GM21381 (cell line): ENCODE data around the gene KCNH2.

Source experiments
- ATAC-seq: cut with Tn5 transposase; IDR thresholded peaks from one replicate; pipeline ENCODE4 v1.9.1; 2021; ENCODE audit warnings: mild to moderate bottlenecking, moderate library complexity; ENCODE audit not compliant: unreplicated experiment

Gene KCNH2

DNA sequence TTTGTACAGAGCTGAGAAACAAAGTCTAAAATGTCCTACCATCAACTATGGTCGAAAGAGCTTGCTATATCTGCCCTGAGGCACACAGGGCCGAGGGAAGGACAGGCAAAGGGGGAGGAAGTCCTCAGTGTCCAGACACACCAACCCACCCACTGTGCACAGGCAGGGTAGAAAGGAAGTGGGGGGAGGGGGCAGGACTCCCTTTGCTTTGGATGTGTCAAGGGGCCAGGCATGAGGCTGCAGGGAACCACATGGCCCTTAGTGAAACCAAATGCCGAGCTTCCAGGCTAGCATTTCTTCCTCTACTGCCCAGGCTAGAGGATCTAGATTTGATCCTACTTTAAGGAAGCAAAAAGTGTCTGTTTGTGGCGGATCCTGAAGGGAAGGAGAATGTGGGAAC, 28.6 kb downstream of the KCNH2 start:
- no peak for ATAC-seq

DNA sequence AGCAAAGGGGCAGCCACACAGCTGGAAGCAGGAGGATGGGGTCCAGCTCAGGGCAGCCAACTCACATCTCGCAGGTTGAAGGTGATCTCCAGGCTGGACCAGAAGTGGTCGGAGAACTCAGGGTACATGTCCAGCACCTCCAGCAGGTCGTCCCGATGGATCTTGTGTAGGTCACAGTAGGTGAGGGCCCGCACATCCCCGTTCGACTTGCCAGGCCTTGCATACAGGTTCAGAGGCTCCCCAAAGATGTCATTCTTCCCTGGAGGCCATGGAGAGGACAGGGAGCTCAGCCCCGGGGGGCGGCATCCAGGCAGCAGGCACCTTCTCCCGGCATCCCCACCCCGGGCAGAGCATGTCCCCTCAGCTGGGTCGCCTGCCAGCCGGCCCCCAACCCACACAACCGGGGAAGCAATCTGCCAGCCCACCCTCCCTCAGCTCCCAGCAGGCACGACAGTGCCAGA, 29.3 kb downstream of the KCNH2 start:
- ATAC-seq = no peak

DNA sequence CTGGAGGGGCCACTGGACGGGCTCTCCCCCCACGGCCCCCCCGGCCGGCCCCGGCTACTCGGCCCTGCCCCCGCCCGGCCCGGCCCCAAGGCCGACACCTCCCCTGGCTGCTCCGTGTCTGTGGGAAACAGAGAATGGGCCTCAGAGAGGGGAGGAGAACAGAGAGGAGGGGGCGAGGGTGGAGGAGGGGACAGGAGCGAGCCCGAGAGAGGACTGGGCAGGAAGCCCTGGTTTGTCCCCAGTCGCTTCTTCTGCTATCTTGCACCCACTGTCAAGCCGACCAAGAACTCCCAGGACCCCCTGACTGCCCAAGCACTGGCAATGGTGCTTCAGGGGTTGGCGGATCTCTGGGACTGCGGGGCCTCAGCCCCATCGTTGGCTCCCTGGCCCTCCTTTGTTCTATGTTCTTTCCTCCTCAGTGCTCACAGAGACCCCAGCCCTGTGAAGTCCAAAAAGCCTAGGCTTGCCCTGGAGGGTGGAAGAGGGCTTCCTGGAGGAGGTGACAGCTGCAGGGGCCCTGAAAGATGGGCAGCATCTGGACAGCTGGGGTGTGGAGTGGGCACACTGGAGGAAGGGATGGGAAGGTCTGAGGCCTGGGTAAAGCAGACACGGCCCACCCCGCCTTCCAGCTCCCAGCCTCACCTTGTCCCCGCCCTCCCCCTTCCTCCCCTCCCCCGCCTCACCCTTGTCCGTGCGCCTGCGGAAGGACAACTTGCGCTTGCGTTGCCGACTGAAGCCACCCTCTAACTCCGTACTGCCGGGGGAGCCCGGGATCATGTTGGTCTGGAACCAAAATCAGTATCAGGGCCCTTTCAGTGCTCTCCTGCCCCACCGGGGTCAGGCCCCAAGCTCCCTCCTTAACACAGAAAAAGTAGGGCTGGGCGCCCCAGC, 30.1 kb downstream of the KCNH2 start:
- no peak for ATAC-seq

DNA sequence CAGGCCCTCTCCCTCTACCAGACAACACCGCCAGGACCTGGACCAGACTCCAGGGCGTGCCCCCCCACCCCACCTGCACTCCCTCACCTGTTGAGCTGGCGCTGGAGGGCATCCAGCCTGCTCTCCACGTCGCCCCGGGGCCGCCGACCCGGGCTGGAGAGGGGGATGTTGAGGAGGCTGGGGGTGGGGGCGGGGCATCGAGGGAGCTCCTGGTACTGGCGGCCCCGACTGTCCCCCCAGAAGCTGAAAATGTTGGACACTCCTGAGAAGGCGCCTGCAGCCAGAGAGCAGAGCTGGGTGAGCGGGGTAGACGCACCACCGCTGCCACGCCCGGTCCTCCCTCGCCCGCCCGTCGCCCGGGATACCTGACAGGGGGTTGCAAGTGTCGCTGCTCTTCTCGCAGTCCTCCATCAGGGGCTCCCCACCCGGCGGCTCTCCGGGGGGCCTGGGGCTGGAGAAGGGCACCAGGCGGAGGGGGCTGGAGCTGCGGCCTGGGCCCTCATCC, 30.8 kb downstream of the KCNH2 start:
- ATAC-seq = no peak

DNA sequence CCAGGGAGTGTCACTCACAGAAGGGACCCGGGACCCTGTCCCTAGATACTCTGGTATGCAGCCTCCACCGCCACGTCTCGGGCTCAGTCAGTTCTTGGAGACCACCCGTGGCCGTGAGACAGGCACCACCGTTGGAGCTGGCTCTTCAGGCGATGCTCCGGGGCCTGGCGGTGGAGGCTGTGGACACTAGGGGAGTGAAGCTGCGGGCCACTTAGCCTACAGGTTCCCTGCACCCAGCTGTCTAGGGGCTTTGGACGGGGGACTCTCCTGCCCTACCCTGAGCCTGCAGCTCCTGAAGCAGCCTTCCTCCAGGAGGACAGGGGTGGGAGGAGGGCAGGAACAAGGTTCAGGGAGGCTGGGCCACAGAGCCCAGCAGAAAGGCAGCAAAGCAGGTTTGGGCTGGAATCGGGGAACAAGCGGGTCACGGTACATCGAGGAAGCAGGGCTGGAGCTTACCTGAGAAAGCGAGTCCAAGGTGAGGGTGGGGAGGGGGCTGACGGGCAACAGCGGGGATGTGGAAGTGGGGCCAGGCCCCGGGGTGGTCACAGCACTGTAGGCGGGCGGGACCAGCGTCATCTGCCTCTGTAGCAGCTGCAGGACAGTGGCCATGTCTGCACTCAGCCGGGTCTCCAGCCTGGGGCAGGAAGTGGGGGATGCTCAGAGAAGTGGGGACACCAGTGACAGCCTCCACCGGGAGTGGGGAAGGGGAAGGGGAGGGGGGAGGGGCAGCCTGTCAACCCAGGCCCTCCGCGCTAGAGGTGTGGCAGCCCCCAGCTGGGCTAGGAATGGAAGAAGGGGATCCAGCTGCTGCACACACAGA, 31.5 kb downstream of the KCNH2 start:
- no peak for ATAC-seq

DNA sequence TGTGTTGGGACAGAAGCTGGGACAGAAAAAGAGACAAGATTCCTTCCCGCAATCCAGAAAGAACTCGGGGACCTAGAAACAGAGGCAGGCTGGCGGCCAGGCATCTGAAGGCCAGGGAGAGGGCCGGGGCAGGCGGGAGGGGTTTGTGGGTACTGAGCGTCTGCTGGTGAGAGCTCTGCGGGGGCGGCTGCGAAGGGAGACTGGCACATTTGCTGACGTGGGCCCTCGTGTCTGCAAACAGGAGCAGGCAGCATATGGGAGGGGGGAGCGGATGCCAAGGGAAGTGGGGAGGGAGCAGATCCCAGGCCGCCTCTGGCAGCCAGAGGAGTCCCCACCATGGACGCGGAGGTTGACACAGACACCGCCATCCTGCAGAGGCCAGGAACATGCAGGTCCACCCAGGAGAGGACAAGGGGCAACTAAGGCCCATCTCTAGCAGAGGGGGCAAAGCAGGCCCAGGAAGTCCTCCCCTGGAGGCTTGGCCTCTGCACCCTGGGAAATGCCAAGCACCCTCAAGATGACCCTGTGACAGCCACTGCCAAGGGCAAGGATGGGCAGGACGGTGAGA, 32.2 kb downstream of the KCNH2 start:
- ATAC-seq = no peak

DNA sequence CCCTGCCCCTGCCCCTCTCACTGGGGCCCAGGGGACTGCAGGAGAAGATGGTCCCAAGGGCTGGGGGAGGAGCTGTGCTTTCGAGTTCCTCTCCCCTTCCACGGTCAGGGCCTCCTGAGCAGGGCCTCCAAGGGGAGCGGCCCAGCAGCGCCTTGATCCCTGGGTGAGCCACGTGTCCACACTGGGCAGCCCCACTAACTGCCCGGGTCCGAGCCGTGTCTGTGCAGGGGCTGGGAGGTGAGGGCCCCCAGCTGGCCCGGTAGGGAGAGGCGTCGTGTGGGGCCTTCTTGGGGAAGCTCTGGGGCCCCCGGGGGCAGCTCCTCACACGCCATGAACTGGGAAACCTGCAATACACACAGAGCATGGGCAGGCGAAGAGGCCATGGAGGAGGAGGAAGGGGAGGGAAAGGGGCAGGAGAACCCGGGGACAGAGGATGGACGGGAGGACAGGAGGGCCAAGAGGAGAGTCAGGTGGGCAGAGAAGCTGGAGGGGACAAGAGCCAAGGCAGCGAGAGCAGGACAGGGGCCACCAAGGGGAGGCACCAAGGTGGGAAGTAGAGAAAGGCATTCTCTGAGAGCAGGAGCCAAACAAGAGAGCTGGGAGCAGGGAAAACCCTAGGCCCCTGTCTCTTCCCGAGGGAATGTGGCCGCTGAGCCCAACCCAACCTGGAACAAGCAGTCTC, 32.8 kb downstream of the KCNH2 start:
- ATAC-seq = no peak

DNA sequence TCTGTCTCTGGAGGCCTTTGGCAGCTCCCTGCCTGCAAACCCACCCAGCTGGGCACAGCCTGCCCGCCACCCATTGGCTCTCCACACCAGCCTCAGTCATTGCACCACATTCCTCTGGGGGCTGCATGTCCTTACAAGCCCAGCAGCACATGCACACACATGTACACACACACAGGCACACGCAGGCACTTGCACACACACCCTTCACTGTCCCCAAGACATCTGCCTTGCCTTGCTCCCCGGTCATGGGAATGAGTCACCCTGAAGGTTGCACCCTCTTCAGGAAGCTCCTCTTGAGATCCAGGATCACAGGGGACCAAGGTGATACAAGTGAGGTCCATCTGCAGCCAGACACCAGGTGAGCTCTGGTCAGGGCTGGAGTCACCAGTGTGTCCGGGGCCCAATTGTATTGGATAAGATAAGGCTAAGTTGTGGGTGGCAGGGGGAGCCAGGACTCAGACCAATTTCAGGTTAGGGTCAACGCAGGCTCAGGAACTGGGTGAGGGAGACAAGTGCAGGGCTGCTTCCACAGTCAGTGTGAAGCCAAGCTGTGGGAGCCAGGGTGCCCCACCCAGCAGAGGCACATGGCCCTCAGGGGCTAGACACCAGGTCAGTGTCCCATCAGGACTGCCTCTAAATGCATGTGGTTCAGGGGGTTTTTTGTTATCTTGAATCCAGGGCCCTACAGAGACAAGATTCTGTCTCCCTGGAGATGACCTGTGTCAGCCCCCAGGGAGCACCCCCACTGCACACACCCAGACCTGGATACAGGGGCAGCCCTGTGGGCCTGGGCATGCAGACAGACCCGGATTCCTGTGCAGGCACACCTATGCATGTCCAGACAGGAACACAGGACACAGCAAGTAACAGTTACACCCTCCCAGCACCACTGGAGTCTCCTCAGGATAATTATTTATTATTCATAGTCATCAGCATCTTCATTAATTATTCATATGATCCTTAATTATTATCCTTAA, 33.8 kb downstream of the KCNH2 start:
- no peak for ATAC-seq

DNA sequence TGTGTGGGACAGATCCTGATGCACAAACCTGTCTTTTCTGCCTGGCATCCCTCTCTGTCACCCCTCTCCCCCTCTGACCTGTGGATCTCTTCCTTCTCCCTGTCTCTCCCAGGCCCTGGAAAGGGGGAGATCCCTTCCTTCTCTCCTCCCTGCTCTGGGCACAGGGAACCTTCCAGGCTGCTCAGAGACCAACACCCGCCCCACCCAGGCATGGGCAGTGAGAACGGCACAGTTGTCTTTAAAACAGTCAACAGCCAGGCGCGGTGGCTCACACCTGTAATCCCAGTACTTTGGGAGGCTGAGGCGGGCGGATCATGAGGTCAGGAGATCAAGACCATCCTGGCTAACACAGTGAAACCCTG, 34.7 kb downstream of the KCNH2 start:
- ATAC-seq = no peak

DNA sequence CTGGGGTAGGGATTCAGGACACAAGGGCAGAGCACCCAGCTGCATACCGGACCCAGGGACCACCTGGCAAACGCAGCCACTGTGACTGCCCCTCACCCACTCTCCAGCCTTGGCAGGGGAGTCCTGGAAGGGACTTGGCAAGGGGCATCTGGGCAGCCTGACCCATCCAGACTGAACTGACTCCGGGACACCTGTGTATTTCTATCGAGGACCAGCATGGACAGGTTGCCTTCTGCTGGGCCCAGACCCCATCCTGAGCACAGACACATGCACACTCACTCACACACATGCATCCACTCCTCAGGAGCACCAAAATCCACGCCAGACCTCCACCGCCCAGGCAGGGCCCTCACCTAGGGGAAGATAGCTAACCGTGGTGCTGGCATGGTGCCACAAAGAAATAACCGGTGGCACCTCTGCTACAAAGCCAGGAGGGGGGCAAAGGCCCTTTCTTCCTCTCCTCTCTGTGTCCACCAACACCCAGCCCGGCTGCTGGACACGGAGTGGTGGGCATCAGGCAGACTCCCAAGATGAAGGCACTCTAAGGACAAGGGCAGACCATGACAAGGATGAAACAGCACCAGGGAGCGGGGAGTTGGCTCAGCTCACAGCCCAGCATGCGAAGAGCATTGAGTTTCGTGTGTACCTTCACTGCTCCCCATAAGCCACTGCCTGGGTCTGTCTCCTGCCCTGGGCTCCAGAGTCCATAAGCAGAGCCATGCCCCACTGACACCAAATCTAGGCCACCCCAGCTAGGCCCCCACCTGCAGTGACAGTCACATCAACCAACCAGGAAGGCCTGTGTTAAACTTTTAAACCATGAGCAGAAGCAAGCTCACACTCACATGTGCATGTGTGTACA, 35.3 kb downstream of the KCNH2 start:
- no peak for ATAC-seq

DNA sequence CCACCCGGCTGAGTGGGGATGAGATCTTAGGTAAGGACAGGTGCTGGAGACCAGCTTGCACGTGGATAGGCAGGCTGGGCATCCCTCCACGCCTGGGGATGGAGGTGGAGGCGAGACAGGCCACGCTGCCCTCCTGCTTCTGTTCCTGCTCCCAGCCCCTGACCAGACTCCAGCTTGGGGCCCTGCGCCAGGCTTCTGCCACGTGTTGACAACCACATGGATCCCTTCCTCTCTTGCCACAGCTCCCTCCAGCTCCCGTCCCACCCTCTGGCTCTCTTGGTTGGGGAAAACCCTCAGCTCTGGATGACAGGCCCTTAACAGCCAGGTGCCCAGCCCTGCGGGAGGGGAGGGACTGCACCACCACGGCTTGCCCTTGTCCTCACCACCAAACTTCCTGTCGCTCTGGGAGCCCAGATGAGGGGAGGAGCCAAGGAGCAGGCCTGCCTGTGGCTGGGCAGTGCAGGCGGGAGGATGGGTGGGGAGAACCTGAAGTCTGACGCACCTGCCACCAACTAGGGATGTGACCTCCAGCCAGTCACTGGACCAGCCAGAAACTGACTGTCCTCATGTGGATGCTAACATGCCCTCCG, 36.0 kb downstream of the KCNH2 start:
- no peak for ATAC-seq

DNA sequence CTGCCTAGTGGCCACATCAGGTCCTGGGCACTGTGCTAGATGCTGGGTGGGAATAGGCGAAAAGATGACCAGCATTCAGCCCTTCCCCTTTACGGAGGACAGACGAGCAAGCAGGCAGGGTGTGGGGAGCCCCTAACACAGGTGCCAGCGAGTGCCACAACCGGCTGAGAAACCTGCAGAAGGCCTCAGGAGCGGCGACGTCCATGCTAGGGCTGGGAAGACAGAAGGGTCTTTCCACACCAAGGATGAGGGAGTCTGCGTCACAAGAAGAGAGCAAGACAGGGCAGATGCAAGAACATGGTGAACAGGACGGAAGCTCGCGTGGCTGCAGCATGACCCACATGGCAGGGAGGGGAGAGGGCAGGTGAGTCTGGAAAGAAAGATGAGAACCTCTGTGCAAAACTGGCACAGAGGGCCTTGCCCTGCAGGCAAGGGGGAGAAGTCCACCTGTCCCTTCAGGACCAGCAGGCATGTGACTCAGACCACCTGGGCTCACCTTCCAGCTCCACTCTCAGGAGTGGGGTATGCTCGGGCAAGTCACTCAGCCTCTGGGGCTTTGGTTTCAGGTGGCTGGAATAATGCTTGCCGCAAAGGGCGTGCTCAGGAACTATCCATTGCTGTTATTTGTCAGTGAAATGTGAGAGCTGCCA, 36.6 kb downstream of the KCNH2 start:
- ATAC-seq = no peak

DNA sequence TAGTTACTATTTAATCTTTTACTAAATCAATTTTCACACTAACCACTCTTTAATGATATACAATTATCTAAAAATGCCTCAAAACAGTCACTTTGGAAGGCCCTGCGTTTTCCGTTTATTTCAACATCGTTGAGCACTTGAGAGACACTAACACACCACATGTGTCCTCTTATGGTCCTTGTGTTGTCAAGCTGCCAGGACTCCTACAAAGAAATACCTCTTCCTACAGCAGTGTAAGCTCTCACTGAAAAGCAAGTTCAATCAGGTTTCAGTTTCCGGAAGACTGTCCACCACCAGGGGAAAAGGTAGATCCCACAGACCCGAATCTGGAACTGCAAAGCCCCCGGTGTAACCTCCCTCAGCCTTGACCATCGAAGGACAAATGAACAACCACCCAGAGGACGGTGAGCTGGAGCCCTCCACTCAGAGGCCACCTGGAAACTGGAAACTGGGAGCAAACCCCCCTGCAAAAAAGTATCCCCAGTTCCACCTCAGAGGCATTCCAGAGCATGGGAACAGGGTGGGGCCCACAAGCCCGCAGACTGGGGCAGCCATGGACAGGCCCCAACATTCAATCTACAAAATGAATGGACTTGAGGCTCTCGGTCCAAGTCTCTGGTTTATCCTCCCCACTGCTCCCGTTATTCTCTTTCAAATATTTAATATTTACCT, 37.6 kb downstream of the KCNH2 start:
- no peak for ATAC-seq

DNA sequence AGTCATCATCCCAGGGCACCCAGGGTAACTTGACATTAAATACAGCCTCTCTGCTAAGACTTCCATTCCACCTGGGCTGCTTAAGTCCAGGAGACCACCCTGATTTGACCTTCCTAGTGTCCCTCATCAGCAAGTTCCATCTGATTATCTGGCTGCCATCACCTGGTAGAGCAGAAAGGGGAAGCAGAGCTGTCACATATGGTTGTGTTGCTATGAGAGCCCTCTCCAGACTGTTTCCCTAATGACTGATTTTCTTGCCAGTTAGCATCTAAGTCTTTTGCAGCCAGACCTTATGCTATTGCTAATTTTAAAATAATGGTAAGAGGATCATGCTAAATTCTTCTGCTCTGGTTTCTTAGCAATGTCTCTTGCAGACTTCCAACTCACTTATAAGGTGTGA, 38.7 kb downstream of the KCNH2 start:
- no peak for ATAC-seq

DNA sequence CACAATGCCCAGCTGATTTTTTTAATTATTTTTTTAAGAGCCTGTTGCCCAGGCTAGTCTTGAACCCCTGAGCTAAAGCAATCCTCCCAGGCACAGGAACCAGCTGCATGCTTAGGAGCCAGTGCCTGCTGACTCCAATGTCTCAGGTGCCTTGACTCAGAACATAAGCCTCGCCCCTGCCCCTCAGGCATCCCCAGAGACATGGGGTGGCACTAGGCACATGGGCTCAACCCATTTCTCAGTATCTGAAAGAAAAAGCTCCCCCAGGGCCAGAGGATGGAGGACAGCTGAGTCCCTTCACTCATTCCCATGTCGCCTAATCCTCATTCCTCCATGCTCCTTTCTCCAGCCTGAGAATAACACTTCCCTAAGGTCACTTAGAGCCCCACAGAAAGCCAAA, 39.1 kb downstream of the KCNH2 start:
- ATAC-seq = no peak

DNA sequence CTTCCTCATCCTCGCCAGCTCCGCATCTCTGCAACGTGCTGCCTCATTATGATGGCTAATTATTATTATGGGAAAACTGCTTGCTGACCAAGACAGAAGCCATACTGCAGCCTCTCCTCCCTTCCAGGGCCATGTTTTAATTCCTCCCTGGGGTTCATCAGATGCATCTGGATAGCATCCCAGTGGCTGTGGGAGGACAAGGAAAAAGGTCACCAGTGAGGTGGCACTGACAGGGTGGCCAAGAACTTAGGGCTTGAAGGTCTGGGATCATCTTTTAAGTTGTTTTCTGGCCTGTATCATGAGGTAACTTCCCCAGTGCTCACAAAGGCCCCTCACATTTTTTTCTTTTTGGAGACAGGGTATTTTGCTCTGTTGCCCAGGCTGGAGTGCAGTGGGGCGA, 39.6 kb downstream of the KCNH2 start:
- ATAC-seq = no peak

DNA sequence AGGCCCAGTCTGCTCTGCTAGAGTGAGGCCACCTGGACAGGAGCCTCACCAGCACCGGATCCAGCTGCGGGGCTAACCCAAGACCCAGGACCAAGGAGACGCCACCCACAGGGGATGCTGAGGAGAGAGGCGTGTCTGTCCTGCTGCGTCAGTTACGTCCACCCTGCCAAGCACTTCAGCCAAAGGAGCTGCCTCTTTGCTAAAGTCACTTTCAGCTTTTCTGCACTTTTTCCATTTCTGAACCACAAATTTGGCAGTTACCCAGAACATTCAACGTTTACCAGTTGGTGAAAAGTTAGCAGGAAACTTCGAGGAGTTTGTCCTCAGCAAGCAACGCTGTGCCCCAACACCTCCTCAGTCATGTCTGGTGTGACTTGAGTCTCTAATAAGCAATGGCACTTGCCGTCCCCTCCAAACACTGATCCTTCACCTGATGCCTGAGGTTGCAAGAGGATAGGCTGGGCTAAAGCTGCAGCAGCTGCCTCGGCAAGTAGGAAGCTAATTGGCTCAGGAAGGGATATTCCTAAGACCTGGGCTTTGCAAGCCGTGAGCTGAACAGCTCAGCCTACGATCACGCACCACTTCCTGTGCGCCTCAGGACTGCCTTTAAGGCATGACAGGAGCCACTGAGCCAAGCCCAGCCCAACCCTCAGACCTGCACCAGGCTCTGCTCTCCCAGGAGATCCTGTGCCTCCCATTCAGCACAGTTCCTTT, 40.1 kb downstream of the KCNH2 start:
- ATAC-seq = no peak
